Measurements from ENCODE around the gene QRICH1. TPM values are rescaled to one million over a fixed set of nuclear protein-coding genes. Genes with fewer than 3 reads are reported as not detected.
A peak's percentile ranks its signal among the peaks of the same experiment; 100 is the strongest.

The QRICH1 gene
- total RNA-seq, 1 experiment from 2014 or later: 123 TPM

GRCh38 chr3:48989796-48990635, 103.9 kb downstream of the QRICH1 start, which contains the start of gene P4HTM (continued):
- no peak for TF ChIP-seq ZNF425 (CRISPR knock-in tag; conservative IDR thresholded peaks at IDR 0.05)
- TF ChIP-seq E2F1 (CRISPR knock-in tag; IDR thresholded peaks at IDR 0.05): no peak
- no peak for TF ChIP-seq ATF2 (CRISPR knock-in tag; IDR thresholded peaks at IDR 0.05; ENCODE audit: borderline replicate concordance, low read depth)
- TF ChIP-seq FOXP1 (CRISPR knock-in tag; IDR thresholded peaks at IDR 0.05; ENCODE audit: borderline replicate concordance): no peak; the same call in 1 of the 2 replicates
- 0 out of 2 replicates have a peak, but pooled peaks have one; percentile 8 for TF ChIP-seq TEAD1 (CRISPR knock-in tag; IDR thresholded peaks at IDR 0.05)
- TF ChIP-seq ETV6 (CRISPR knock-in tag; IDR thresholded peaks at IDR 0.05): no peak
- no peak for TF ChIP-seq ZSCAN18 (CRISPR knock-in tag; IDR thresholded peaks at IDR 0.05)
- TF ChIP-seq FOXK1 (CRISPR knock-in tag; IDR thresholded peaks at IDR 0.05): 0 out of 2 replicates have a peak, but pooled peaks have one; percentile 50
- TF ChIP-seq CBFB (CRISPR knock-in tag; IDR thresholded peaks at IDR 0.05; ENCODE audit: low read depth): 0 out of 2 replicates have a peak, but pooled peaks have one; percentile 28
- no peak for TF ChIP-seq AR (CRISPR knock-in tag; IDR thresholded peaks at IDR 0.05)
- no peak; the same call in 1 of the 2 replicates for TF ChIP-seq TP53 (CRISPR knock-in tag; IDR thresholded peaks at IDR 0.05)
- TF ChIP-seq NFYB (CRISPR knock-in tag; conservative IDR thresholded peaks at IDR 0.05; ENCODE audit: low read depth): 0 out of 2 replicates have a peak, but pooled peaks have one; percentile 3

- POLR2A ChIA-PET: interaction anchor here (0.5 to 4.5 kb wide), 8 partner anchors 18 to 150 kb away, joined by 3 to 61 read pairs (median 4); partner anchors contain the start of genes DALRD3, NDUFAF3, QRICH1 and WDR6
- Mint-ChIP-seq H3K27ac (peak overlapping the region; percentile 92), H3K9me3 (no peaks in the 10 kb centered on the region), H3K4me1 (peaks cover 23% of the 10 kb centered on the region), H3K27me3 (ENCODE audit: low read depth) (no peaks in the 10 kb centered on the region), H3K36me3 (no peaks in the 10 kb centered on the region; the same call in 1 of the 2 replicates), H3K4me3 (peak overlapping the region; percentile 89)
- peak; percentile 10 for ATAC-seq
- CTCF ChIA-PET: interaction anchor here (0.6 to 7.6 kb wide), 10 partner anchors 9 to 303 kb away, joined by 3 to 107 read pairs (median 4); partner anchors contain the start of genes DALRD3, NCKIPSD, NDUFAF3 and QRICH1
- no peak for DNase-seq (ENCODE audit: low spot score)
- no peak for TF ChIP-seq CDX4 (CRISPR knock-in tag; IDR thresholded peaks at IDR 0.05; ENCODE audit: borderline replicate concordance)
- TF ChIP-seq NR1H2 (CRISPR knock-in tag; IDR thresholded peaks at IDR 0.05): no peak
- no peak for TF ChIP-seq OVOL2 (CRISPR knock-in tag; IDR thresholded peaks at IDR 0.05; ENCODE audit: borderline replicate concordance)
- no peak for TF ChIP-seq PRDM15 (CRISPR knock-in tag; IDR thresholded peaks at IDR 0.05)
- TF ChIP-seq TEAD1 (CRISPR knock-in tag; IDR thresholded peaks at IDR 0.05): peak; percentile 70
- TF ChIP-seq PRRX2 (CRISPR knock-in tag; IDR thresholded peaks at IDR 0.05): no peak
- no peak for TF ChIP-seq FOXK1 (CRISPR knock-in tag; IDR thresholded peaks at IDR 0.05)
- TF ChIP-seq CREB1 (CRISPR knock-in tag; IDR thresholded peaks at IDR 0.05): no peak
Measured at GRCh38 chr3:48989126-48989795, 104.6 kb downstream of the QRICH1 start.

Data from WTC11 (cell line).